Sigmoid colon (tissue), 7 donors: ENCODE measurements around the gene SLC9A9. TPM values are rescaled to one million over a fixed set of nuclear protein-coding genes. Genes with fewer than 3 reads are reported as not detected.

Experiments used
- DNase-seq: peaks from one replicate; pipeline ENCODE4 v3.0.0-alpha.2; 2019
- H3K27ac ChIP-seq, 4 donors: fragments of 200-600 bp; sonication (generic); one replicate each; pipeline ENCODE4 v1.5.1; 2016 to 2019; ENCODE audit warnings: mild to moderate bottlenecking in 1 of 4
- H3K27me3 ChIP-seq, 3 donors: fragments of 200-600 bp; sonication (generic); one replicate each; pipeline ENCODE4 v1.5.1; 2019; ENCODE audit warnings: mild to moderate bottlenecking in 1 of 3
- H3K36me3 ChIP-seq, 4 donors: fragments of 200-600 bp; sonication (generic); one replicate each; pipeline ENCODE4 v1.5.1; 2016 to 2019
- H3K4me1 ChIP-seq, 4 donors: fragments of 200-600 bp; sonication (generic); one replicate each; pipeline ENCODE4 v1.5.1; 2017 to 2019
- H3K4me3 ChIP-seq, 4 donors: fragments of 200-600 bp; sonication (generic); one replicate each; pipeline ENCODE4 v1.5.1; 2017 to 2019; ENCODE audit warnings: mild to moderate bottlenecking in 2 of 4, moderate library complexity in 1 of 4
- H3K9me3 ChIP-seq, 4 donors: fragments of 200-600 bp in 3 of 4; sonication (generic) in 3 of 4; one replicate each; pipeline versions ENCODE4 v1.5.1 to v1.6.1; 2013 to 2019
- CTCF ChIP-seq, 4 experiments: fragments of 450-650 bp in 3 of 4; fragments of 200-600 bp in 1 of 4; IDR thresholded peaks; one replicate each; pipeline ENCODE4 v1.5.1; 2016 to 2019; ENCODE audit warnings: antibody characterized with exemption in 4 of 4, mild to moderate bottlenecking in 3 of 4, moderate library complexity in 2 of 4
- EP300 ChIP-seq, 4 donors: sonication (generic); formaldehyde crosslinking; IDR thresholded peaks; one replicate each; pipeline ENCODE4 v1.6.1; 2017; ENCODE audit warnings: antibody characterized with exemption in 4 of 4
- POLR2A ChIP-seq, 2 donors: fragments of 450-650 bp; IDR thresholded peaks; one replicate each; pipeline ENCODE4 v1.6.1; 2016; ENCODE audit warnings: antibody characterized with exemption in 2 of 2, mild to moderate bottlenecking in 2 of 2, moderate library complexity in 2 of 2
- POLR2AphosphoS5 ChIP-seq, 4 donors: sonication (generic); formaldehyde crosslinking; IDR thresholded peaks; one replicate each; pipeline ENCODE4 v1.6.1; 2017; ENCODE audit warnings: antibody characterized with exemption in 4 of 4
- WGBS, 2 donors: extraction: QIAGEN DNeasy Blood & Tissue Kit; methylation state at CpG; one replicate each; pipeline ENCODE4 v1.1.7; 2013; 5-methylcytosine and 5-hydroxymethylcytosine counted together
- intact Hi-C: fragments of 100-400 bp; cut with DNase I; formaldehyde crosslinking; loops from one replicate; pipeline ENCODE4 v1.15.1; 2023
- polyA plus RNA-seq, 3 donors: library from polyadenylated mRNA; stranded (reverse); fragments of 200-250 nt; gene quantifications; one replicate each; pipeline ENCODE4 v1.2.3, GENCODE V29; 2013
- total RNA-seq, 4 donors: library from RNA; depleted of rRNA; stranded (reverse); fragments of >200 nt; gene quantifications; one replicate each; pipeline ENCODE4 v1.1.0, GENCODE V29; 2016
- donor health status: healthy with polysubstance abuse.
- donor health status: Bipolar disorder and iron deficiency.
- donor health status: healthy.

The SLC9A9 gene
- total and polyA plus RNA-seq, 7 donors: 2.4 to 29.9 (median 18.9) TPM

- TF ChIP-seq POLR2A (IDR thresholded peaks at IDR 0.05) (no peak), CTCF (IDR thresholded peaks at IDR 0.05) (no peak), POLR2AphosphoS5 (IDR thresholded peaks at IDR 0.05) (no peak), EP300 (IDR thresholded peaks at IDR 0.05) (no peak)
- Histone ChIP-seq H3K4me3 (no peak overlapping the region), H3K27ac (no peak overlapping the region), H3K9me3 (no peaks in the 10 kb centered on the region), H3K27me3 (no peaks in the 10 kb centered on the region), H3K36me3 (no peaks in the 10 kb centered on the region), H3K4me1 (peaks cover 0 to 10% (median 7%) of the 10 kb centered on the region in 4 donors)
- 94 to 97% methylated on average over 1 of the region's 1 CpG for WGBS, 2 donors
- no peak for DNase-seq
- intact Hi-C loops: no loop called here
These were observed 116.9 kb downstream of the SLC9A9 start for GRCh38 chr3:143731320-143731719.

GRCh38 chr3:143727391-143727790 lies 120.9 kb downstream of the SLC9A9 start:
- Histone ChIP-seq H3K27me3 (no peaks in the 10 kb centered on the region), H3K9me3 (no peaks in the 10 kb centered on the region), H3K4me3 (no peak overlapping the region), H3K27ac (no peak overlapping the region), H3K36me3 (no peaks in the 10 kb centered on the region), H3K4me1 (peaks cover 0 to 10% (median 7%) of the 10 kb centered on the region in 4 donors)
- intact Hi-C loops: no loop called here
- TF ChIP-seq POLR2AphosphoS5 (IDR thresholded peaks at IDR 0.05) (no peak), EP300 (IDR thresholded peaks at IDR 0.05) (no peak), CTCF (IDR thresholded peaks at IDR 0.05) (no peak), POLR2A (IDR thresholded peaks at IDR 0.05) (no peak)
- DNase-seq: no peak
- WGBS, 2 donors: 12 to 44% methylated on average over 3 of the region's 3 CpGs

- intact Hi-C loops: no loop called here
- Histone ChIP-seq H3K9me3 (no peaks in the 10 kb centered on the region), H3K4me3 (no peak overlapping the region), H3K4me1 (peaks cover 0 to 10% (median 7%) of the 10 kb centered on the region in 4 donors), H3K27me3 (no peaks in the 10 kb centered on the region), H3K36me3 (no peaks in the 10 kb centered on the region), H3K27ac (no peak overlapping the region)
- no peak for DNase-seq
- 50 to 68% methylated on average over 1 of the region's 1 CpG for WGBS, 2 donors
- TF ChIP-seq EP300 (IDR thresholded peaks at IDR 0.05) (no peak), POLR2A (IDR thresholded peaks at IDR 0.05) (no peak), POLR2AphosphoS5 (IDR thresholded peaks at IDR 0.05) (no peak), CTCF (IDR thresholded peaks at IDR 0.05) (no peak)
These were observed 121.5 kb downstream of the SLC9A9 start for GRCh38 chr3:143726727-143727126.

- WGBS, 2 donors: 23 to 73% methylated on average over 2 of the region's 2 CpGs
- intact Hi-C loops: no loop called here
- H3K4me1 ChIP-seq: no peaks in the 10 kb centered on the region
- no peak for TF ChIP-seq EP300 (IDR thresholded peaks at IDR 0.05)
- no peak for TF ChIP-seq POLR2A (IDR thresholded peaks at IDR 0.05)
- TF ChIP-seq POLR2AphosphoS5 (IDR thresholded peaks at IDR 0.05): no peak
- no peak for TF ChIP-seq CTCF (IDR thresholded peaks at IDR 0.05)
- H3K9me3 ChIP-seq: no peaks in the 10 kb centered on the region
- H3K36me3 ChIP-seq: no peaks in the 10 kb centered on the region
- DNase-seq: no peak
- H3K27me3 ChIP-seq: no peaks in the 10 kb centered on the region
- no peak overlapping the region for H3K4me3 ChIP-seq
- no peak overlapping the region for H3K27ac ChIP-seq
These were observed 127.9 kb downstream of the SLC9A9 start for GRCh38 chr3:143720381-143720780.

- no peaks in the 10 kb centered on the region for H3K27me3 ChIP-seq
- no peak for DNase-seq
- TF ChIP-seq POLR2A (IDR thresholded peaks at IDR 0.05) (no peak), CTCF (IDR thresholded peaks at IDR 0.05) (no peak), EP300 (IDR thresholded peaks at IDR 0.05) (no peak), POLR2AphosphoS5 (IDR thresholded peaks at IDR 0.05) (no peak)
- no peaks in the 10 kb centered on the region for H3K36me3 ChIP-seq
- H3K4me1 ChIP-seq: no peaks in the 10 kb centered on the region
- 88 to 89% methylated on average over 7 of the region's 7 CpGs for WGBS, 2 donors
- H3K9me3 ChIP-seq: no peaks in the 10 kb centered on the region
- H3K27ac ChIP-seq: no peak overlapping the region
- intact Hi-C loops: no loop called here
- H3K4me3 ChIP-seq: no peak overlapping the region
These were observed 129.8 kb downstream of the SLC9A9 start for GRCh38 chr3:143718463-143718862.
